IMR-90 (cell line): Measurements from ENCODE around the gene NUAK1. TPM values are rescaled to one million over a fixed set of nuclear protein-coding genes. Genes with fewer than 3 reads are reported as not detected.
A peak's percentile ranks its signal among the peaks of the same experiment; 100 is the strongest.

Experiments used
- ATAC-seq: fragments of 200-7000 bp; cut with Tn5 transposase; 2 replicates; pipeline ENCODE4 v1.9.1; 2020; ENCODE audit warnings: low read depth, mild to moderate bottlenecking, moderate library complexity
- BruUV-seq: library from RNA; stranded (reverse); fragments of 400-500 nt; replicated peaks from 2 replicates; lab custom pipeline; 2021; lab: Mats Ljungman, UMichigan
- CTCF ChIA-PET: fragments of 300-600 bp; formaldehyde crosslinking; extraction: SDS; loops from one replicate; lab custom pipeline; 2021; ENCODE audit warnings: antibody characterized with exemption; lab: Yijun Ruan, JAX
- POLR2A ChIA-PET: fragments of 300-600 bp; sonication (Branson Sonifier 250); formaldehyde crosslinking; loops from one replicate; lab custom pipeline; 2022; ENCODE audit warnings: antibody characterized with exemption; ENCODE audit not compliant: unreplicated experiment; lab: Charles Lee
- DNase-seq: peaks from one replicate; pipeline ENCODE4 v3.0.0; 2013
- H2AFZ ChIP-seq: replicated peaks from 2 replicates; pipeline ENCODE3; 2013; ENCODE audit warnings: low read length, mild to moderate bottlenecking; ENCODE audit not compliant: poor library complexity
- H2AK5ac ChIP-seq: 2 replicates; pipeline ENCODE4 v1.6.1; 2013; ENCODE audit warnings: low read depth, low read length, inconsistent platforms
- H2AK9ac ChIP-seq: replicated peaks from 2 replicates; pipeline ENCODE3; 2013; ENCODE audit warnings: mild to moderate bottlenecking, low read depth, low read length, moderate library complexity; ENCODE audit not compliant: poor library complexity
- H2BK120ac ChIP-seq: 2 replicates; pipeline ENCODE4 v1.6.1; 2013; ENCODE audit warnings: low read depth, low read length, inconsistent platforms
- H2BK15ac ChIP-seq: 3 replicates; pipeline ENCODE4 v1.6.1; 2013; ENCODE audit warnings: low read depth, low read length, inconsistent platforms
- H2BK20ac ChIP-seq: 2 replicates; pipeline ENCODE4 v1.6.1; 2013; ENCODE audit warnings: low read depth, mild to moderate bottlenecking, inconsistent platforms, low read length, moderate library complexity
- H2BK5ac ChIP-seq: 2 replicates; pipeline ENCODE4 v1.6.1; 2013; ENCODE audit warnings: mild to moderate bottlenecking, low read depth, low read length, inconsistent platforms; ENCODE audit not compliant: poor library complexity, severe bottlenecking
- H3K14ac ChIP-seq: replicated peaks from 2 replicates; pipeline ENCODE4 v1.6.1; 2013; ENCODE audit warnings: low read depth, low read length, inconsistent platforms
- H3K18ac ChIP-seq: 2 replicates; pipeline ENCODE4 v1.6.1; 2013; ENCODE audit warnings: low read depth, low read length, control low read depth
- H3K23ac ChIP-seq: 2 replicates; pipeline ENCODE4 v1.6.1; 2013; ENCODE audit warnings: low read depth, low read length, inconsistent platforms
- H3K27ac ChIP-seq: 2 replicates; pipeline ENCODE4 v1.5.1; 2013; ENCODE audit warnings: mild to moderate bottlenecking, control low read depth, low read length; ENCODE audit not compliant: insufficient read depth
- H3K27me3 ChIP-seq: 2 replicates; pipeline ENCODE4 v1.6.1; 2013; ENCODE audit warnings: low read length; ENCODE audit not compliant: control insufficient read depth, insufficient read depth
- H3K36me3 ChIP-seq: 2 replicates; pipeline ENCODE4 v1.6.1; 2013; ENCODE audit warnings: low read length, mixed read lengths; ENCODE audit not compliant: control insufficient read depth, insufficient read depth
- H3K4ac ChIP-seq: 2 replicates; pipeline ENCODE4 v1.6.1; 2013; ENCODE audit warnings: low read depth, low read length, inconsistent platforms
- H3K4me1 ChIP-seq: 2 replicates; pipeline ENCODE4 v1.6.1; 2013; ENCODE audit warnings: low read length, mixed read lengths; ENCODE audit not compliant: control insufficient read depth, insufficient read depth
- H3K4me2 ChIP-seq: 2 replicates; pipeline ENCODE4 v1.6.1; 2013; ENCODE audit warnings: low read depth, mild to moderate bottlenecking, control low read depth, low read length, moderate library complexity
- H3K4me3 ChIP-seq: 2 replicates; pipeline ENCODE4 v1.5.1; 2013; ENCODE audit warnings: low read depth, mild to moderate bottlenecking, control low read depth, low read length, moderate library complexity; ENCODE audit not compliant: insufficient read depth
- H3K56ac ChIP-seq: 2 replicates; pipeline ENCODE4 v1.6.1; 2013; ENCODE audit warnings: low read length, inconsistent platforms; ENCODE audit not compliant: insufficient read depth; ENCODE audit errors: extremely low read depth
- H3K79me1 ChIP-seq, 2 experiments: 2 replicates each; pipeline ENCODE4 v1.6.1; 2013; ENCODE audit warnings: low read length in 2 of 2, inconsistent platforms in 1 of 2, low read depth in 1 of 2
- H3K9ac ChIP-seq: 2 replicates; pipeline ENCODE4 v1.6.1; 2013; ENCODE audit warnings: low read depth, low read length, control low read depth
- H3K9me1 ChIP-seq: 2 replicates; pipeline ENCODE4 v1.6.1; 2013; ENCODE audit warnings: low read length, inconsistent platforms; ENCODE audit not compliant: insufficient read depth
- H3K9me3 ChIP-seq: 2 replicates; pipeline ENCODE4 v1.6.1; 2013; ENCODE audit warnings: low read length; ENCODE audit not compliant: control insufficient read depth, insufficient read depth
- H4K20me1 ChIP-seq: 2 replicates; pipeline ENCODE4 v1.6.1; 2013; ENCODE audit warnings: low read length, inconsistent platforms; ENCODE audit not compliant: insufficient read depth
- H4K5ac ChIP-seq: 2 replicates; pipeline ENCODE4 v1.6.1; 2013; ENCODE audit warnings: mild to moderate bottlenecking, low read depth, low read length, control low read depth
- H4K8ac ChIP-seq, 2 experiments: 2 replicates each; pipeline ENCODE4 v1.6.1; 2013; ENCODE audit warnings: low read depth in 2 of 2, low read length in 2 of 2, control low read depth in 1 of 2, inconsistent platforms in 1 of 2
- H4K91ac ChIP-seq: 2 replicates; pipeline ENCODE4 v1.6.1; 2013; ENCODE audit warnings: low read depth, low read length, inconsistent platforms; ENCODE audit not compliant: insufficient read depth
- BHLHE40 ChIP-seq: fragments of 150-350 bp; IDR thresholded peaks from 2 replicates; pipeline ENCODE4 v1.6.1; 2016; ENCODE audit warnings: mild to moderate bottlenecking, low read depth, low read length
- CEBPB ChIP-seq: IDR thresholded peaks from 2 replicates; pipeline ENCODE4 v1.6.1; 2012; ENCODE audit warnings: low read depth, low read length, improper control_type of control experiment
- CHD1 ChIP-seq: IDR thresholded peaks from 2 replicates; pipeline ENCODE4 v1.6.1; 2012; ENCODE audit warnings: low read depth, low read length, improper control_type of control experiment
- ELK1 ChIP-seq: fragments of 150-350 bp; IDR thresholded peaks from 2 replicates; pipeline ENCODE4 v1.6.1; 2016; ENCODE audit warnings: low read depth, mild to moderate bottlenecking, low read length, moderate library complexity, borderline replicate concordance
- FOS ChIP-seq: fragments of 150-350 bp; IDR thresholded peaks from 2 replicates; pipeline ENCODE4 v1.6.1; 2016; ENCODE audit warnings: low read depth, low read length
- MAFK ChIP-seq: IDR thresholded peaks from 2 replicates; pipeline ENCODE4 v1.6.1; 2012; ENCODE audit warnings: low read depth, low read length, improper control_type of control experiment
- MAZ ChIP-seq: IDR thresholded peaks from 2 replicates; pipeline ENCODE4 v1.6.1; 2012; ENCODE audit warnings: low read depth, mild to moderate bottlenecking, low read length, improper control_type of control experiment, moderate library complexity, borderline replicate concordance
- MXI1 ChIP-seq: IDR thresholded peaks from 2 replicates; pipeline ENCODE4 v1.6.1; 2012; ENCODE audit warnings: low read depth, mild to moderate bottlenecking, low read length, moderate library complexity, borderline replicate concordance
- NFE2L2 ChIP-seq: fragments of 150-350 bp; IDR thresholded peaks from 2 replicates; pipeline ENCODE4 v1.6.1; 2016; ENCODE audit warnings: low read depth, mild to moderate bottlenecking, low read length
- POLR2A ChIP-seq: IDR thresholded peaks from 2 replicates; pipeline ENCODE4 v1.6.1; 2012; ENCODE audit warnings: mild to moderate bottlenecking, low read depth, low read length
- RAD21 ChIP-seq: IDR thresholded peaks from 2 replicates; pipeline ENCODE4 v1.6.1; 2012; ENCODE audit warnings: low read length, improper control_type of control experiment
- RCOR1 ChIP-seq: IDR thresholded peaks from 2 replicates; pipeline ENCODE4 v1.6.1; 2012; ENCODE audit warnings: mild to moderate bottlenecking, low read length, improper control_type of control experiment; ENCODE audit not compliant: insufficient replicate concordance
- SMC3 ChIP-seq: fragments of 150-350 bp; IDR thresholded peaks from 2 replicates; pipeline ENCODE4 v1.6.1; 2016; ENCODE audit warnings: low read depth, mild to moderate bottlenecking, antibody characterized with exemption, low read length, moderate library complexity
- USF2 ChIP-seq: fragments of 150-350 bp; IDR thresholded peaks from 2 replicates; pipeline ENCODE4 v1.6.1; 2017; ENCODE audit warnings: mild to moderate bottlenecking, antibody characterized with exemption, low read length, low read depth
- whole genome bisulfite sequencing, 2 experiments: methylation state at CpG; one replicate each; pipeline versions ENCODE4 v1.1.5 to v1.1.7; 2013; ENCODE audit warnings: missing lambda C conversion rate in 2 of 2; ENCODE audit not compliant: insufficient read length in 1 of 2; ENCODE audit errors: extremely low coverage in 2 of 2; 5-methylcytosine and 5-hydroxymethylcytosine counted together
- dilution Hi-C: fragments of 300-500 bp; cut with HindIII; formaldehyde crosslinking; loops from one replicate; pipeline ENCODE4 v1.14.3; 2018; ENCODE audit warnings: low sequenced_read_pairs; ENCODE audit not compliant: unreplicated experiment
- in situ Hi-C: fragments of 300-500 bp; cut with MboI; formaldehyde crosslinking; loops from 3 replicates; pipeline ENCODE4 v1.14.3; 2019; ENCODE audit warnings: low sequenced_read_pairs, inconsistent platforms, mixed read lengths
- intact Hi-C: fragments of 100-400 bp; cut with micrococcal nuclease; formaldehyde crosslinking; loops from 2 replicates; pipeline ENCODE4 v1.10.0; 2022
- polyA plus RNA-seq, 3 experiments: library from polyadenylated mRNA; depleted of rRNA; stranded (reverse); fragments of >200 nt; gene quantifications; 2 replicates each; pipeline ENCODE4 v1.2.3, GENCODE V29; 2012; ENCODE audit warnings: low replicate concordance in 1 of 3
- total RNA-seq: library from RNA; depleted of rRNA; stranded (reverse); fragments of >200 nt; gene quantifications from 2 replicates; pipeline ENCODE4 v1.2.3, GENCODE V29; 2012
- TF ChIP-seq, protein P1 (sequence below): conservative IDR thresholded peaks from 2 replicates; pipeline ENCODE4 v1.5.1; 2012; ENCODE audit warnings: mild to moderate bottlenecking, low read depth, low read length, improper control_type of control experiment

The NUAK1 gene
- total and polyA plus RNA-seq, 2 of the 4 experiments (the other 2 are of a cell fraction) = 4.8 to 8.8 TPM

DNA sequence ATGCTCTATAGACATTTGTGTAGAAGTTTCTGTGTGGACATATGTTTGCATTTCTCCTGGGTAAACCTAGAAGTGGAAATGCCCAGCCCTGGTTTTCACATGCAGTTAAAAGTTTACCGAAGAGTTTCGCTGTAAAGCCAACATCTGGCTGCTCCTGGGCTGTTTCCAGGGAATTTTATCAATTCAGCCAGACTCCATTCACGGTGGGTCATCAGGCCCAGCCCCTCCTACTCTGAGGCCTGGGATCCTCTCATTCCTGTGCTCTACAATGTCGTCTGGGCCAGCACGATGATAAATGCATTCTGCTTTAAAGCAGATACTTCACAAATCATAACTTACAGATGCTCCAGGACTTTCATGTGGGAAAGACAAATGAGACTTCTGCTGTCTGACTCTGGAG lies 7.1 kb downstream of the NUAK1 start:
- WGBS, 2 experiments = 31% methylated on average over 3 of the region's 5 CpGs; no CpG with 5 or more reads in 1 of the 2 experiments
- H3K4me3 ChIP-seq = no peak overlapping the region
- no peak overlapping the region for H3K18ac ChIP-seq
- no peak overlapping the region for H3K27ac ChIP-seq
- BruUV-seq = no TSS peak
- H2BK120ac ChIP-seq = peak overlapping the region; percentile 54
- no peak overlapping the region for H3K9ac ChIP-seq
- no peak overlapping the region for H2AFZ ChIP-seq
- dilution Hi-C loops (no loop called here), in situ Hi-C loops (loop anchor here (5.0 kb wide), 2 partner anchors 424 to 709 kb away; no protein-coding TSS in a partner anchor), intact Hi-C loops (no loop called here)
- no peaks in the 10 kb centered on the region for H3K27me3 ChIP-seq
- peaks cover 28% of the 10 kb centered on the region for H3K4me1 ChIP-seq
- ChIA-PET POLR2A (no interaction called here), CTCF (no interaction called here)
- H2AK5ac ChIP-seq = no peak overlapping the region; the same call in 1 of the 2 replicates
- peak overlapping the region; percentile 67 for H3K4ac ChIP-seq
- no peak overlapping the region for H2BK20ac ChIP-seq
- peak overlapping the region; percentile 38 for H3K4me2 ChIP-seq
- H3K56ac ChIP-seq = no peak overlapping the region
- no peak overlapping the region; the same call in 2 of the 3 replicates for H2BK15ac ChIP-seq
- H3K9me3 ChIP-seq = no peaks in the 10 kb centered on the region
- no peak overlapping the region for H4K91ac ChIP-seq
- H3K9me1 ChIP-seq = peaks cover 27% of the 10 kb centered on the region
- peak; percentile 71 for DNase-seq
- peaks cover 30 to 84% of the 10 kb centered on the region in 2 experiments for H3K79me1 ChIP-seq
- peak; percentile 31 for ATAC-seq
- TF ChIP-seq MXI1 = no peak
- no peak for TF ChIP-seq MAZ
- no peak for TF ChIP-seq RAD21
- TF ChIP-seq FOS = no peak
- TF ChIP-seq, protein P1, sequence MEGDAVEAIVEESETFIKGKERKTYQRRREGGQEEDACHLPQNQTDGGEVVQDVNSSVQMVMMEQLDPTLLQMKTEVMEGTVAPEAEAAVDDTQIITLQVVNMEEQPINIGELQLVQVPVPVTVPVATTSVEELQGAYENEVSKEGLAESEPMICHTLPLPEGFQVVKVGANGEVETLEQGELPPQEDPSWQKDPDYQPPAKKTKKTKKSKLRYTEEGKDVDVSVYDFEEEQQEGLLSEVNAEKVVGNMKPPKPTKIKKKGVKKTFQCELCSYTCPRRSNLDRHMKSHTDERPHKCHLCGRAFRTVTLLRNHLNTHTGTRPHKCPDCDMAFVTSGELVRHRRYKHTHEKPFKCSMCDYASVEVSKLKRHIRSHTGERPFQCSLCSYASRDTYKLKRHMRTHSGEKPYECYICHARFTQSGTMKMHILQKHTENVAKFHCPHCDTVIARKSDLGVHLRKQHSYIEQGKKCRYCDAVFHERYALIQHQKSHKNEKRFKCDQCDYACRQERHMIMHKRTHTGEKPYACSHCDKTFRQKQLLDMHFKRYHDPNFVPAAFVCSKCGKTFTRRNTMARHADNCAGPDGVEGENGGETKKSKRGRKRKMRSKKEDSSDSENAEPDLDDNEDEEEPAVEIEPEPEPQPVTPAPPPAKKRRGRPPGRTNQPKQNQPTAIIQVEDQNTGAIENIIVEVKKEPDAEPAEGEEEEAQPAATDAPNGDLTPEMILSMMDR = no peak
- TF ChIP-seq CHD1 = no peak
- TF ChIP-seq ELK1 = no peak
- no peak for TF ChIP-seq SMC3
- TF ChIP-seq MAFK = no peak
- no peak for TF ChIP-seq NFE2L2
- no peak for TF ChIP-seq CEBPB
- no peak for TF ChIP-seq USF2
- no peak for TF ChIP-seq POLR2A
- TF ChIP-seq RCOR1 = no peak
- no peak for TF ChIP-seq BHLHE40
- H3K23ac ChIP-seq = no peak overlapping the region
- H2AK9ac ChIP-seq = no peak overlapping the region
- H3K14ac ChIP-seq = peak overlapping the region; percentile 47; the same call in 1 of the 2 replicates
- no peak overlapping the region for H4K5ac ChIP-seq
- H4K8ac ChIP-seq = peak overlapping the region in 1 of 2 experiments; percentile 43; a peak in 2 of 4 replicates
- peaks cover 40% of the 10 kb centered on the region; the same call in 1 of the 2 replicates for H4K20me1 ChIP-seq
- H2BK5ac ChIP-seq = no peak overlapping the region
- H3K36me3 ChIP-seq = no peaks in the 10 kb centered on the region
